HL-60/S4 treated with phorbol 12-myristate 13-acetate at 8.2 ng/mL for 4 days and 3 days (cell line): Measurements from ENCODE around the gene ERC1.
"Not testable (repeated sequence)": the region's sequence is repeated elsewhere in the genome, so short reads cannot be mapped to it uniquely, and the experiment has no call there.

Experiments used
- in situ Hi-C: fragments of 300-500 bp; cut with MboI; formaldehyde crosslinking; loops from 2 replicates; pipeline ENCODE4 v1.15.0; 2022; ENCODE audit warnings: low sequenced_read_pairs

Gene ERC1

GRCh38 chr12:1020389-1020788 is 29.4 kb downstream of the ERC1 start:
- in situ Hi-C loops: no loop called here

- in situ Hi-C loops: no loop called here
Measured at GRCh38 chr12:1022032-1022970, 31.3 kb downstream of the ERC1 start.

DNA sequence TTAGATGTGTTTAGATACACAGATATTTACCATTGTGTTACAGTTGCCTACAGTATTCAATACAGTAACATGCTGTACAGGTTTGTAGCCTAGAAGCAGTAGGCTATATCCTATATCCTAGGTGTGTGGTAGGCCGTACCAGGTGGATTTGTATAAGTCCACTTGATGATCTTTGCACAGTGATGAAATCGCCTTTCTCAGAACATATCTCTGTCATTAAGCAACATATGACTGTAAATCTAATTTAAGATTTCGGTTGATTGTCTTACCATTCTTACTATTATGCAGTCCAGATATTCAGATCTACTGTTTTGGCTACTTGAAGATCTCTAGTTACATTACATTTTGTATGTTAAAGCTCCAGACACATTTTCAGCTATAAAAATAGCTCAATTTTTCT is 39.8 kb downstream of the ERC1 start:
- in situ Hi-C loops: no loop called here

DNA sequence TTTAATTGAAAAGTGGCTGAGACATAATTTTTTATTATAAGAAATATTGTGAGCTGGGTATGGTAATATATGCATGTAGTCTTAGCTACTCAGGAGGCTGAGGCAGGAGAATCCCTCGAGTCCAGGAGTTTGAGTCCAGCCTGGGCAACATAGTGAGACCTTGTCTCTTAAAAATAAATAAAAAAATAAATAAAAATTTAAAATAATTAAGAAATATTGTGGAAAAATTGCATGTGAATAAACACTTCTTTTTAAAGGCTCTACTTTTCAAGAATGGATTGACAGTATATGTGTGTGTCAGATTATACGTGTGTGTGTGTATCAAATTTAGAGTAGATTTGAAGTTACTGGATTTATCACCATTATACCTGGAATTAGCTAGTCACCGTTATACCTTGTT is 43.2 kb downstream of the ERC1 start:
- in situ Hi-C loops: no loop called here

DNA sequence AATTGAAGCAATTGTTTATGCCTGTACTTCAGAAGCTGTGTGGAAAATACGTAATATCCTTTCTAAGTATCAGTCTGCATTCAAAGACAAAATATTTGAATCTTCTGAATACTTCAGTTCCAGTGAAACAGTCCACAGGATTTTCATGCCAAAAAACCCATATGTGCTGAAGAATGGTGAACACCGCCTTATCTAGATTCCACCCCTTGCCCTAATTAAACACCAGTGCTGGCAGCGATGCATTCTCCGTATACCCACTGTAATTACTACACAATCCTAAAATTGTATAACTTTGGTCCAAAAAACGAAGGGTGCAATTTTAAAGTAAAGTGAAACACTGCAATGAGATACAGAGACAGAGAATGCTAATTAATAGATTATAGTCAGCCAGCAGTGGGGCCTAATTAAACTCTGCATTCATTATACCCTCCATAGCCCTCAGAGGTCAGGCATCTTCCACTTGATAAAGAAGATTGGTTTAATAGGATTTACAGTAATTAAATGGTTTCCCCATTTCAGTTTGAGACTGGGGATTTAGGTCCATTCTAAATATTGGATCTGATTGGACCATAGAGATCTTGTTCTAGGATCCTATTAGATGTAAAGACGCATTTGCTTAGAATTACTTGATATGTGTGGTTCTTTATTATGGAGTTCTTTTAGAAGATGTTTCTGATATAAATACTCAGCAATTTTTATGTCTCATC is 43.9 kb downstream of the ERC1 start:
- in situ Hi-C loops: no loop called here

DNA sequence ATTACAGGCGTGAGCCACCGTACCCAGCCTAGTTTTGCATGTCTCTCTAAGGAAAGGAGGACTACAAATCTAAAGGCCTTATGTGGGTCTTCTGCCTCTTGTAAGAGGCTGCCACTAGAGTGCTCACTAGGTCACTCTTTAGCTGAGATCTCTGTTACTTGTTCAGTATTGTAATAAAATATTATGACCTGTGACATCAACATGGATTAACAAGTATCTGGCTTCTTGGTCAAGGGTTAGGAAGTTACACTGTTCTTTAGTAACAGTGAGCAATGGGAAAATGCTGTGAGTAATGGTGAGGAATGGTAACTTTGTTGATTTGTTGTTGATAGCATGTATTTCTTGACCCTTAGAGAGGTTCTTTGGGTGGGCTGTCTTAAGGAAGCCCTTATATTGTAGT is 50.5 kb downstream of the ERC1 start:
- in situ Hi-C loops: no loop called here

- in situ Hi-C loops: no loop called here
Measured at GRCh38 chr12:1044199-1044598, 53.2 kb downstream of the ERC1 start.

- in situ Hi-C loops: no loop called here
Measured at GRCh38 chr12:1044696-1045095, 53.7 kb downstream of the ERC1 start.

- in situ Hi-C loops: no loop called here
Measured at GRCh38 chr12:1046727-1047126, 55.7 kb downstream of the ERC1 start.

GRCh38 chr12:1047898-1048660 is 57.1 kb downstream of the ERC1 start:
- in situ Hi-C loops: no loop called here

- in situ Hi-C loops: no loop called here
Measured at GRCh38 chr12:1050059-1050707, 59.2 kb downstream of the ERC1 start.

GRCh38 chr12:1051672-1052071 is 60.6 kb downstream of the ERC1 start:
- in situ Hi-C loops: not testable (repeated sequence)

- in situ Hi-C loops: no loop called here
Measured at GRCh38 chr12:1053690-1054089, 62.7 kb downstream of the ERC1 start.

DNA sequence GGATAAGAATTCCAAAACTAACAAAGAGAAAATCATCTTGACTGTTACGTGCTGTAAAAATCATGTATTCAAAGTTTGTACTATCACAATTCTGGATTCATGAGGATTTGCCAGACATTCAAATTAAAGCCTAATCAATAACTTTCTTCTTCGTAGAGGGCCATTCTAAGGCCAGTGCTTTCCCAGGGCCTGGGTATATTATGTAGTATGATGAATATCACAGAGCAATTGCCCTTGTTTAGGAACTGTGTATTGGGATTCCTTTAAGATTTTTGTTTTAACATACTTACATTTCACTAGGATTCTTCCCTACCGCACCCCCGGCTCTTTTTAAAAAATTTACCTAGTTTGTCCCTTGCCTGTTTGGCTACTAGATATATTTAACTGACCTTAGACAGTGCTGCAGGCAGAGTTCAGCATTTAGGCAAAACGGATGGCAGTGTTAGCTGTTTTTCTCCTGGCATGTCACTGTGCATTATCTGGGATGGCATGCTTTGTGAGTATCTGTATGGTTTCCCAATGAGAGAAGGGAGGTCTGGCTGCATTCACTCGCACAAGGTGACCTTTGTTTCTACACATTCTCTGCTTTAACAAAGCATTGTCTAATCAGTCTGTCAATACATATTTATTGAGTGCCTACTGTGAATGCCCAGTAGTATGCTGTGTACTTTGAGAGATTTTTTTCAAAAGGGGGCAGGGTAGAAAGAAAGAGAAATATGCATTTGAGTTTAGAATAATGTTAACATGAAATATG is 63.3 kb downstream of the ERC1 start:
- in situ Hi-C loops: no loop called here

- in situ Hi-C loops: no loop called here
Measured at GRCh38 chr12:1056390-1056789, 65.4 kb downstream of the ERC1 start.

DNA sequence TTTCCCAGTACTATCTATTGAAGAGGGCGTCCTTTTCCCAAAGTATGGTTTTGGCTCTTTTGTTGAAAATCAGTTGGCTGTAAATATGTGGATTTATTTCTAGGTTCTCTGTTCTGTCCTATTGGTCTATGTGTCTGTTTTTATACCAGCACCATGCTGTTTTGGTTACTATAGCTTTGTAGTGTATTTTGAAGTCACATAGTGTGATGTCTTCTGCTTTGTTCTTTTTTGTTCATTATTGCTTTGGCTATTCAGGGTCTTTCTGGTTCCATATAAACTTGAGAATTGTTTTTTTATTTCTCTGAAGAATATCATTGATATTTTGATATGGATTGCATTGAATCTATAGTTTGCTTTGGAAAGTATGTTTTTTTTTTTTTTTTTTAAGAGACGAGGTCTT is 67.4 kb downstream of the ERC1 start:
- in situ Hi-C loops: no loop called here

GRCh38 chr12:1059162-1059561 is 68.1 kb downstream of the ERC1 start:
- in situ Hi-C loops: no loop called here

DNA sequence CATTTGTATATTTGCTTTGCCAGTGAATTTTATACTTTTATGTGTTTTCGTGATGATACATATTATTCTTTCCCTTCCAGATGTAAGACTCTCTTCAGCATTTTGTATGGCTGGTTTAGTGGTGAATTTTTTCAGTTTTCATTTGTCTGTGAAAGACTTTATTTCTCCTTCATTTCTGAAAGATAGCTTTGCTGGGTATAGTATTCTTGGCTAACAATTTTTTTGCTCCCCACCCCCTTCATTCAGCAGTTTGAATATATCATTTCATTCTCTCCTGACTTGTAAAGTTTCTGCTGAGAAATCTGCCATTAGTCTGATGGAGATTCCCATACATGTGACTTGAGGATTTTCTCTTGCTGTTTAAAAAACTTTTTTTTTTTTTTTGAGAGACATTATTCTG is 72.8 kb downstream of the ERC1 start:
- in situ Hi-C loops: no loop called here

GRCh38 chr12:1064317-1064716 is 73.3 kb downstream of the ERC1 start:
- in situ Hi-C loops: no loop called here

GRCh38 chr12:1065629-1066028 is 74.6 kb downstream of the ERC1 start:
- in situ Hi-C loops: no loop called here
